Fibroblast of pulmonary artery (primary cell): ENCODE data around the gene CSE1L.

ENCODE experiments used
- DNase-seq: peaks from one replicate; pipeline ENCODE4 v3.0.0-alpha.2; 2010; ENCODE audit warnings: low read depth
- H3K4me3 ChIP-seq: replicated peaks from 2 replicates; pipeline ENCODE4 v1.5.1; 2011; ENCODE audit warnings: low read depth, mild to moderate bottlenecking, control low read depth, low read length, moderate library complexity
- TF ChIP-seq, protein P1 (sequence below): IDR thresholded peaks from 2 replicates; pipeline ENCODE4 v1.5.1; 2011; ENCODE audit warnings: mild to moderate bottlenecking, control low read depth, low read length, inconsistent platforms; ENCODE audit errors: missing control alignments

The CSE1L gene

DNA sequence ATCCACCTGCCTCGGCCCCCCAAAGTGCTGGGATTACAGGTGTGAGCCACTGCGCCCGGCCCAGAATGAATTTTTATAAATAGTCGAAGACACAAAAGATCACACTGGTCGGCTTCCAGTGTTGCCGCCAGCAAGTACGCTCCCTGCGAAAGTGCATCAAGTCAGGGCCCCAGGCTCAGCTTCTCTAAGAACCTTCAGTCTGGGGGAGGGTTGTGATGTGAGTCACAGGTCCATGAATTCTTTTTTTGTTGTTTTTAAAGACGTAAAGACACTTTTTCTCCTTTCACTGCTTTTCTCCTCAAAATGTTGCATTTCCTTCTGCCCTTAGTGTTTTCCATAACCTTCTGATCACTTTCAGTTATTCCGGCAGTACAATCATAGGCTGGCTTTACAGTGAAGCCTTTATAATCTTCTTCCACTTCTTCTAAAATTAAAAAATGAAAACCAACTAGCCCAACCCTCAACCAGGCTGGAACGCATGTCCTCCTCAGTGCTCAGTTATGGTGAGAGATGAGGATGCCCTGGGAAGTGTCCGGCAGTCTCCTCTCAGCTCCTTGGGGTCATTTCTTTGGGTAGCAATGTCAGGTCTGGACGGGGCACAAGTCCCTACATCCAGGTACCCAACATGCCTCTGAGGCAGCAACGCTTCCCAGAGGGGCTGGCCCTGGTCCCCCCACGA is 66.6 kb downstream of the CSE1L start:
- H3K4me3 ChIP-seq, result no peak overlapping the region
- DNase-seq, result peak; percentile 17
- TF ChIP-seq, protein P1, sequence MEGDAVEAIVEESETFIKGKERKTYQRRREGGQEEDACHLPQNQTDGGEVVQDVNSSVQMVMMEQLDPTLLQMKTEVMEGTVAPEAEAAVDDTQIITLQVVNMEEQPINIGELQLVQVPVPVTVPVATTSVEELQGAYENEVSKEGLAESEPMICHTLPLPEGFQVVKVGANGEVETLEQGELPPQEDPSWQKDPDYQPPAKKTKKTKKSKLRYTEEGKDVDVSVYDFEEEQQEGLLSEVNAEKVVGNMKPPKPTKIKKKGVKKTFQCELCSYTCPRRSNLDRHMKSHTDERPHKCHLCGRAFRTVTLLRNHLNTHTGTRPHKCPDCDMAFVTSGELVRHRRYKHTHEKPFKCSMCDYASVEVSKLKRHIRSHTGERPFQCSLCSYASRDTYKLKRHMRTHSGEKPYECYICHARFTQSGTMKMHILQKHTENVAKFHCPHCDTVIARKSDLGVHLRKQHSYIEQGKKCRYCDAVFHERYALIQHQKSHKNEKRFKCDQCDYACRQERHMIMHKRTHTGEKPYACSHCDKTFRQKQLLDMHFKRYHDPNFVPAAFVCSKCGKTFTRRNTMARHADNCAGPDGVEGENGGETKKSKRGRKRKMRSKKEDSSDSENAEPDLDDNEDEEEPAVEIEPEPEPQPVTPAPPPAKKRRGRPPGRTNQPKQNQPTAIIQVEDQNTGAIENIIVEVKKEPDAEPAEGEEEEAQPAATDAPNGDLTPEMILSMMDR, result no peak

DNA sequence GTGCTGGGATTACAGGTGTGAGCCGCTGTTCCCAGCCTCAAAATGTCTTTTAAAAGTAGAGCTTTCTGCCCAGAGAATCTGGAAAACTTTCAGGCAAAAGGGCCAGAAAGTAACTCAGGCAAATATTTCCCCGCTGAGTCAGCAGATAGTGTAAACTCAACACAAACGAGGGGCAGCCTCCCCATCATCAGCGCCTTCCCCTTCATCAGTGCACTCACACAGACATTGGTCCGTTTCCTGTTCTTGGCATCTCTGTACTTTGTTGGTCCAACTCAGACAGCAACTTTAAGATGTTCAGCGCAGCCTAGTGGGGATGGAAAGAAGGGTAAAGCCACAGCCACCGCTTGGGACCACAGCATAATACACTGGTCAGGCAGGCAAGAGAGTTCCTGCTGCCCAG is 69.5 kb downstream of the CSE1L start:
- DNase-seq, result peak; percentile 50
- H3K4me3 ChIP-seq, result no peak overlapping the region
- TF ChIP-seq, protein P1, result peak; percentile 22

DNA sequence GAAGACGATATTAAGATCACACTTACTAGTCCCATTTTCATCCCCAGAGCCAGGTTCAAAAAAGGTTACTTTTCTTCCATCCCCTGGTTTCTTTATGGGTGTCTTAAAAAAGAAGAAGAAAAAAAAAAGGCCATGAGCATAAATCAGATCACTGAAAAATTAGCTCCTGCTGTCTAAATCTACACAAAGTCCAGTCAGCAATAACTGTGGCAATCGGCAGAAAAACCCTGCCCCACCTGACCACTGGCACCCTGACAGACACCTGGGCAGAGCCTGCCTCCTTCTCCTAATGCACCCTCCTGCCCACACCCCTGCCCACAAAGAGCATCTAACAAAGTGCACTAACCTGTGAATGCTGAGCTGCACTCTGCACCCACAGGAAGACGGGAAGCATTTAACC is 72.2 kb downstream of the CSE1L start:
- no peak overlapping the region for H3K4me3 ChIP-seq
- DNase-seq, result no peak
- TF ChIP-seq, protein P1, result no peak

DNA sequence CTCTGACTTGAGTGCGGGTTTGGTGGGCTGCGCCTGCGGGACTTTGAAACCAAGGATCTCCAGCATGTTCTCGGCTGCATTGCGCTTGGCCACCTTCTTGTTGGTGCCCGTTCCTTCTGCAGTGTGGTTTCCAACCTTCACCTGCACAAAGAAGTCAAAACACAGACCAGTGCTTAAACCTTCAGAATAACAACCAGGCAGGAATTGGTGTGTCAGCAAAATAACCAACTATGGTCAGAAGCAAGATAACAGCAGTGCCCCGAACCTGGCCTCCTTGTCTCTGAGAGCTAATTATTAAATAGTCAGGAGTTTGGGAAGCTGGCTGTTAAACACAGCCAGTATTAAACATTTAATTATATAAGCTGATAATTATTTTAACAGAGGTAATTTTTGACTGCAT is 73.9 kb downstream of the CSE1L start:
- no peak overlapping the region for H3K4me3 ChIP-seq
- TF ChIP-seq, protein P1, result no peak
- DNase-seq, result no peak

DNA sequence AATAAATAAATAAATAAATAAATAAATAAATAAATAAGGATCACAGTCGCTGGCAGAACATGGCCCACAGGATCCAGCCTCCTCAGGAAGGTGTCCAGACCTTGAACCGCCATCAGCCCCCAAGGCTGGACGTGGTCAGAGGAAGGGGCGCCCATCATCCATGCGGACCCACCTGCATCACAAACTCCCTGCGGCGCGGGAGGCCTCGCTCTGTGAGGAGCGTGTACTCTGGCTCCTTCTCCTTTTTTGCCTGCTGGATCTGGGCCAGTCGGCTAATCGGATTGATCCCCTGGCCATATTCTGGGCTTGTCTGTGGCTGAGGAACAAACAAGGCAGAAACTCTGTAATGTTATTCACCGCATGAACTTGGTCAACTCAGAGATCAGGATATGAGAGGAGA is 76.8 kb downstream of the CSE1L start:
- TF ChIP-seq, protein P1, result no peak
- no peak overlapping the region for H3K4me3 ChIP-seq
- DNase-seq, result no peak

DNA sequence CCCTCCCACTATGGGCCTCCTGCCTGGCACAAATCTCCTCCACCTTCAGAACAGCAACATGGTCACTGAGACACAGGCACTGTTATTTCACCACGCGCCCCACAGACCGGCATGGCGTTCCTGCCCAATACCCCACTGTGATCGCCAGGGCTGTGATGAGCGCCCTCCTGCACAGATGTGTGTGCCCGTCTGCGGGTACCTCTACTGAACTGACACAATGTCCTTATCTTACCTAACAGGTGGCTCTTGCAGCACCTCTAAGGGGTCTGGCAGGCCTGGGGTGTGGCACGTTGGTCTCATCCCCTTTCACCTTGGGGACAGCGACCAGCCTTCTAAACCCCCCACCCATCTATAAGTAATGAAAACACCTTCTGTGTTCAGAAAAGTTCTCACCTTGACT is 77.9 kb downstream of the CSE1L start:
- no peak overlapping the region for H3K4me3 ChIP-seq
- TF ChIP-seq, protein P1, result no peak
- DNase-seq, result no peak

DNA sequence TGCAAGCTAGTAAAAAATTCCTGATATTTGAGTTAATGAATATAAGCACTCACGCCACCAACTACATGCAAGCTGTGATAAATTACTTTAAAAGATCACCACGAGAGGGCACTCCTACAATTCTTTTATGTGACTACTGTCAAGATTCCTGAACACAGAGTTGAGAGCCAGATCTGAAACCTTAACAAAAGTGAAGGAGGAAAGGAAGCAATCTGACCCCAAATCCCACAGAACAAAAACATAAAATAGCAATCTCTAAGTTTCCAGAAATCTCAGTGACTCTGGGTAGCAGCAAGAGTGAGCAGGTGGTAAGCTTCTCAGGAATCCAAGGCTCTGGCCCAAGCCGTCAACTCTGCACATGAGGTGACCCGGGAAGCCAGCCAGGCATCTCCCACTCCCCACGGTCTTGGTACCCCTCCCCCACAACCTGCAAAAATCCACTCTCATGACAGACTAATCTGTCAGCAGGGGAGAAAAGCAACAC is 86.9 kb downstream of the CSE1L start:
- peak; percentile 86 for DNase-seq
- TF ChIP-seq, protein P1, result peak; percentile 50
- H3K4me3 ChIP-seq, result no peak overlapping the region
